MCF 10A (cell line): Measurements from ENCODE around the gene HIVEP2. TPM values are rescaled to one million over a fixed set of nuclear protein-coding genes. Genes with fewer than 3 reads are reported as not detected.

ENCODE experiments used
- BruUV-seq: library from RNA; stranded (reverse); fragments of 400-500 nt; replicated peaks from 2 replicates; lab custom pipeline; 2021; lab: Mats Ljungman, UMichigan
- CTCF ChIA-PET: fragments of 300-600 bp; sonication (Branson Sonifier 250); formaldehyde crosslinking; extraction: SDS; loops from one replicate; lab custom pipeline; 2021; ENCODE audit warnings: antibody characterized with exemption, inconsistent platforms; lab: Yijun Ruan, JAX
- POLR2A ChIA-PET: fragments of 300-600, 350-650 bp; sonication (Branson Sonifier 250); formaldehyde crosslinking; extraction: SDS; loops from one replicate; lab custom pipeline; 2020; ENCODE audit warnings: antibody characterized with exemption, inconsistent platforms; lab: Yijun Ruan, JAX
- DNase-seq: peaks from one replicate; pipeline ENCODE4 v3.0.0-alpha.2; 2018; ENCODE audit not compliant: unreplicated experiment
- H3K27ac Mint-ChIP-seq: one replicate; pipeline ENCODE4 v1.8.0; 2022; ENCODE audit warnings: mild to moderate bottlenecking, low read depth, mixed read lengths; ENCODE audit not compliant: unreplicated experiment
- H3K27me3 Mint-ChIP-seq: one replicate; pipeline ENCODE4 v1.8.0; 2022; ENCODE audit warnings: mixed read lengths; ENCODE audit not compliant: insufficient read depth, unreplicated experiment
- H3K36me3 Mint-ChIP-seq: one replicate; pipeline ENCODE4 v1.8.0; 2022; ENCODE audit warnings: mild to moderate bottlenecking, moderate library complexity, mixed read lengths; ENCODE audit not compliant: insufficient read depth, unreplicated experiment
- H3K4me1 Mint-ChIP-seq: one replicate; pipeline ENCODE4 v1.8.0; 2022; ENCODE audit warnings: mixed read lengths; ENCODE audit not compliant: insufficient read depth, unreplicated experiment
- H3K4me3 Mint-ChIP-seq: one replicate; pipeline ENCODE4 v1.8.0; 2022; ENCODE audit warnings: mild to moderate bottlenecking, moderate library complexity, mixed read lengths; ENCODE audit not compliant: unreplicated experiment
- H3K9me3 Mint-ChIP-seq: one replicate; pipeline ENCODE4 v1.8.0; 2022; ENCODE audit warnings: mixed read lengths; ENCODE audit not compliant: unreplicated experiment
- CTCF ChIP-seq: fragments of 200-600 bp; IDR thresholded peaks from one replicate; pipeline ENCODE4 v1.8.0; 2022; ENCODE audit warnings: antibody characterized with exemption, mild to moderate bottlenecking; ENCODE audit not compliant: unreplicated experiment
- intact Hi-C: fragments of 100-400 bp; cut with micrococcal nuclease; formaldehyde crosslinking; loops from 2 replicates; pipeline ENCODE4 v1.14.1; 2022
- total RNA-seq: library from RNA; stranded (reverse); gene quantifications from 2 replicates; pipeline ENCODE4 v1.2.3, GENCODE V29; 2022

Gene HIVEP2
- total RNA-seq, 1 experiment from 2014 or later, result 23.6 TPM

- intact Hi-C loops, result no loop called here
- H3K4me3 Mint-ChIP-seq, result no peak overlapping the region
- TF ChIP-seq CTCF, result no peak
Observed at GRCh38 chr6:142881761-142882160, 63.2 kb downstream of the HIVEP2 start.

GRCh38 chr6:142881290-142881689 is 63.7 kb downstream of the HIVEP2 start:
- Mint-ChIP-seq H3K4me3 (no peak overlapping the region), H3K4me1 (peaks cover 33% of the 10 kb centered on the region), H3K36me3 (peaks cover 6% of the 10 kb centered on the region), H3K27me3 (no peaks in the 10 kb centered on the region), H3K9me3 (no peaks in the 10 kb centered on the region), H3K27ac (no peak overlapping the region)
- CTCF ChIA-PET, result interaction anchor here (1.4 kb wide), 1 partner anchor 457 kb away, joined by 4 read pairs; no protein-coding TSS in a partner anchor
- DNase-seq, result no peak
- POLR2A ChIA-PET, result interaction anchor here (0.6 to 2.9 kb wide), 4 partner anchors 9 to 511 kb away, joined by 3 to 17 read pairs (median 3); no protein-coding TSS in a partner anchor
- BruUV-seq, result no TSS peak
- no peak for TF ChIP-seq CTCF
- intact Hi-C loops, result no loop called here

More at GRCh38 chr6:142881761-142882160, 63.2 kb downstream of the HIVEP2 start:
- CTCF ChIA-PET, result interaction anchor here (1.2 to 1.4 kb wide), 2 partner anchors 10 to 457 kb away, joined by 4 read pairs; no protein-coding TSS in a partner anchor
- H3K4me1 Mint-ChIP-seq, result peaks cover 36% of the 10 kb centered on the region
- H3K36me3 Mint-ChIP-seq, result peaks cover 6% of the 10 kb centered on the region
- H3K27ac Mint-ChIP-seq, result no peak overlapping the region
- POLR2A ChIA-PET, result interaction anchor here (0.6 to 2.9 kb wide), 3 partner anchors 9 to 511 kb away, joined by 3 to 17 read pairs (median 3); no protein-coding TSS in a partner anchor
- H3K9me3 Mint-ChIP-seq, result no peaks in the 10 kb centered on the region
- DNase-seq, result no peak
- BruUV-seq, result no TSS peak
- no peaks in the 10 kb centered on the region for H3K27me3 Mint-ChIP-seq

GRCh38 chr6:142880201-142880600 is 64.8 kb downstream of the HIVEP2 start:
- intact Hi-C loops, result no loop called here
- Mint-ChIP-seq H3K4me1 (peaks cover 35% of the 10 kb centered on the region), H3K27ac (no peak overlapping the region), H3K4me3 (no peak overlapping the region), H3K27me3 (no peaks in the 10 kb centered on the region), H3K9me3 (peaks cover 8% of the 10 kb centered on the region), H3K36me3 (peaks cover 6% of the 10 kb centered on the region)
- ChIA-PET POLR2A (interaction anchor here (0.6 kb wide), 1 partner anchor 458 kb away, joined by 5 read pairs; no protein-coding TSS in a partner anchor), CTCF (no interaction called here)
- no TSS peak for BruUV-seq
- no peak for DNase-seq
- no peak for TF ChIP-seq CTCF

- H3K9me3 Mint-ChIP-seq, result peaks cover 11% of the 10 kb centered on the region
- H3K4me3 Mint-ChIP-seq, result no peak overlapping the region
- BruUV-seq, result no TSS peak
- H3K27ac Mint-ChIP-seq, result no peak overlapping the region
- no peaks in the 10 kb centered on the region for H3K27me3 Mint-ChIP-seq
- ChIA-PET CTCF (interaction anchor here (0.6 kb wide), 1 partner anchor 1133 kb away, joined by 3 read pairs; no protein-coding TSS in a partner anchor), POLR2A (interaction anchor here (0.7 kb wide), 1 partner anchor 61 kb away, joined by 3 read pairs; no protein-coding TSS in a partner anchor)
- intact Hi-C loops, result no loop called here
- no peak for DNase-seq
- TF ChIP-seq CTCF, result no peak
- H3K36me3 Mint-ChIP-seq, result peaks cover 9% of the 10 kb centered on the region
- peaks cover 37% of the 10 kb centered on the region for H3K4me1 Mint-ChIP-seq
Observed at GRCh38 chr6:142879527-142879926, 65.4 kb downstream of the HIVEP2 start.
